Fibroblast of the aortic adventitia (primary cell): Measurements from ENCODE around the gene WNT6. TPM values are rescaled to one million over a fixed set of nuclear protein-coding genes. Genes with fewer than 3 reads are reported as not detected.
A peak's percentile ranks its signal among the peaks of the same experiment; 100 is the strongest.

ENCODE experiments used
- DNase-seq: peaks from one replicate; pipeline ENCODE4 v3.0.0-alpha.2; 2010; ENCODE audit warnings: low read depth
- H3K4me3 ChIP-seq: 2 replicates; pipeline ENCODE4 v1.5.1; 2011; ENCODE audit warnings: low read depth, mild to moderate bottlenecking, control low read depth, low read length, moderate library complexity
- CTCF ChIP-seq: IDR thresholded peaks from 2 replicates; pipeline ENCODE4 v1.5.1; 2011; ENCODE audit warnings: mild to moderate bottlenecking, low read length, control low read depth, inconsistent platforms; ENCODE audit not compliant: insufficient read depth
- total RNA-seq: library from RNA; depleted of rRNA; stranded (reverse); fragments of >200 nt; gene quantifications from 2 replicates; pipeline ENCODE4 v1.2.3, GENCODE V29; 2012; ENCODE audit warnings: low replicate concordance

The WNT6 gene
- total RNA-seq, 1 donor = not detected

- no peak for TF ChIP-seq CTCF
- no peak for DNase-seq
- no peak overlapping the region for H3K4me3 ChIP-seq
Observed at GRCh38 chr2:218889937-218890336, 30.3 kb downstream of the WNT6 start.

GRCh38 chr2:218890369-218890768 is 30.8 kb downstream of the WNT6 start:
- no peak for DNase-seq
- no peak overlapping the region for H3K4me3 ChIP-seq
- no peak for TF ChIP-seq CTCF

- H3K4me3 ChIP-seq = no peak overlapping the region
- no peak for DNase-seq
- TF ChIP-seq CTCF = no peak
Observed at GRCh38 chr2:218891275-218892135, 31.9 kb downstream of the WNT6 start.

- TF ChIP-seq CTCF = peak; percentile 34
- DNase-seq = peak; percentile 23
- peak overlapping the region; percentile 25 for H3K4me3 ChIP-seq
Observed at GRCh38 chr2:218892693-218893348, 33.2 kb downstream of the WNT6 start.

GRCh38 chr2:218893349-218894150 is 33.9 kb downstream of the WNT6 start:
- TF ChIP-seq CTCF = no peak
- no peak for DNase-seq
- H3K4me3 ChIP-seq = peak overlapping the region; percentile 25

- no peak for DNase-seq
Observed at GRCh38 chr2:218894151-218894879, 34.7 kb downstream of the WNT6 start.

More at GRCh38 chr2:218894151-218894879, 34.7 kb downstream of the WNT6 start:
- H3K4me3 ChIP-seq = no peak overlapping the region
- no peak for TF ChIP-seq CTCF
